ENCODE data around the gene AMN.

DNA sequence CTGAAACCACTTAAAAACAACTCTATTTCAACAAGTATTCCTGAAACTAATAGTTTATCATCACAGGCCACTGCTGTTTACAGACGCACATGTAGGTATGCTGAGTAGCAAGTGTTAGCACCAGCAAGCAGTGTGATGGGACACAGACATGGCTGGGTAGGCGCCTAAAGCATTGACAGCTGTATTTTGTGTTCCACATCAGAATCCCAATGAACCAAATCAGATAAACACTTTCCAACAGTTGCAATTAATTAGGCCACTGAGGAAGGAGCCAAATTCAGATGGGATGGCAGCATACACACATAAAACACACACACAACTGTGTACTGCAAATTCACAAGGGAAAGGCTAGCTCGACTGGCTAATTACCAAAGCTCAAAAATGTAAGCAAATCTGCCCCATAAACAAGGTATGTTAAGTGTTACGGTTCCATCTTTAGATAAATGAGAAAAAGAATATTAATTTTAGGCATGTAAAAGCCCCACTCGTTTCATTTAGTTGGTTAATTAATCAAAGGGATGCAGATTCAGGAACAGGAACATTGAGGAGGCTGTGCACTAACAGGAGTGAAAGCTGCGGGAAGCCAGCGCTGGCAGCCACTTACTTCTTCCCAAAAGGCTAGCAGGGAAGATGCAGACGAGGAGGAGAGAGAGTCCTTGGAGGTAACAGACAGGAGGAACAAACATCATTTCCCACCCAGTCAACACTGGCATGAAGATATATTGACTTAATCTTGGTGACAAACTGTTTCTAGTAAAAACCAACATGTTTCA lies 33.4 kb downstream of the AMN start:
- no peak for TF ChIP-seq POLR2A (IDR thresholded peaks at IDR 0.05; ENCODE audit: low read depth, low read length)
- no peak for TF ChIP-seq TAF1 (IDR thresholded peaks at IDR 0.05; ENCODE audit: low read depth, low read length)
